GM12878 (cell line): ENCODE measurements around the gene NUMA1. TPM values are rescaled to one million over a fixed set of nuclear protein-coding genes. Genes with fewer than 3 reads are reported as not detected.

ENCODE experiments used
- SREBF1 ChIP-seq: IDR thresholded peaks from 2 replicates; pipeline ENCODE4 v1.6.1; 2012; ENCODE audit warnings: mild to moderate bottlenecking, low read length
- SRF ChIP-seq, 2 experiments: IDR thresholded peaks; 2 replicates each; pipeline ENCODE4 v1.6.1; 2011; ENCODE audit warnings: low read depth in 2 of 2, low read length in 2 of 2, mild to moderate bottlenecking in 1 of 2, moderate library complexity in 1 of 2
- USF1 ChIP-seq: IDR thresholded peaks from 2 replicates; pipeline ENCODE4 v1.6.1; 2011; ENCODE audit warnings: borderline replicate concordance, low read depth, mild to moderate bottlenecking, moderate library complexity, mixed read lengths, low read length; ENCODE audit not compliant: insufficient read depth; ENCODE audit errors: extremely low read length
- ZBTB33 ChIP-seq: fragments of 450-650 bp; IDR thresholded peaks from 2 replicates; pipeline ENCODE4 v1.6.1; 2017; ENCODE audit warnings: mild to moderate bottlenecking
- ZNF24 ChIP-seq: fragments of 450-650 bp; IDR thresholded peaks from 2 replicates; pipeline ENCODE4 v1.6.1; 2017; ENCODE audit warnings: antibody characterized with exemption, mild to moderate bottlenecking
- polyA plus RNA-seq, 11 experiments: library from polyadenylated mRNA; depleted of rRNA in 4 of 11; unstranded in 6 of 11; stranded (reverse) in 5 of 11; fragments of >200 nt; fragmentation: Nextera tagmentation in 4 of 11; fragmentation: Illumina TruSeq in 1 of 11; extraction: Ambion mirVana in 4 of 11; extraction: Trizol in 1 of 11; gene quantifications; 1 replicate in 1 of 11; 2 replicates in 10 of 11; pipeline versions ENCODE4 v1.2.1 to v1.2.3, GENCODE V29; 2011 to 2016; ENCODE audit warnings: inconsistent platforms in 2 of 11, missing spikeins in 2 of 11, low read depth in 1 of 11
- total RNA-seq, 4 experiments: library from RNA; depleted of rRNA in 3 of 4; stranded (reverse); fragments of >200 nt in 3 of 4; fragmentation: Illumina TruSeq in 1 of 4; extraction: Trizol in 1 of 4; gene quantifications; 2 replicates each; pipeline versions ENCODE4 v1.2.1 to v1.2.3, GENCODE V29; 2013 to 2021
- TF ChIP-seq, protein P1 (sequence below): fragments of 450-650 bp; formaldehyde crosslinking; IDR thresholded peaks from 2 replicates; pipeline ENCODE4 v1.4.0; 2022; ENCODE audit warnings: mild to moderate bottlenecking, moderate library complexity

The NUMA1 gene
- total and polyA plus RNA-seq, 10 of the 15 experiments (the other 5 are each of a cell fraction or from before 2014, with no cell fraction given) = 5.5 to 111 (median 61.0) TPM

DNA sequence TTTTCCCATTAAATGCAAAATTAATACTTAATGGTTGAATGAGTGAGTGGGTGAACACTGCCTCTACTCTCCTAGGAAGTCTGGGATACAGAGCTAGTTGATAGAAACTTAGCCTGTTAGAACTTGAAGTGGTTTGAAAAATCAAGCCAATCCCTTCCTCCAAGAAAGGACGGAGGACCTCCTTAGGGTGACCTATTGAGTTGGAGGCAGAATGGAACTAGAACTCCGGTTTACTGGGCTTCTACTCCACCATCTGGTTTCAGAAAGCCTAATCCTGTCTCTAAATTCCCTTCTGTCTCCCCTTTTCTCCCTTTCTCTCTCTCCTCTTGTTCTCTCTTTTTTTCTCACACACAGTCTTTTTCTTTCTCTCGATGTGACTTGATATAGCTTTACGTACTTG is 101.2 kb downstream of the NUMA1 start (continued):
- TF ChIP-seq, protein P1, sequence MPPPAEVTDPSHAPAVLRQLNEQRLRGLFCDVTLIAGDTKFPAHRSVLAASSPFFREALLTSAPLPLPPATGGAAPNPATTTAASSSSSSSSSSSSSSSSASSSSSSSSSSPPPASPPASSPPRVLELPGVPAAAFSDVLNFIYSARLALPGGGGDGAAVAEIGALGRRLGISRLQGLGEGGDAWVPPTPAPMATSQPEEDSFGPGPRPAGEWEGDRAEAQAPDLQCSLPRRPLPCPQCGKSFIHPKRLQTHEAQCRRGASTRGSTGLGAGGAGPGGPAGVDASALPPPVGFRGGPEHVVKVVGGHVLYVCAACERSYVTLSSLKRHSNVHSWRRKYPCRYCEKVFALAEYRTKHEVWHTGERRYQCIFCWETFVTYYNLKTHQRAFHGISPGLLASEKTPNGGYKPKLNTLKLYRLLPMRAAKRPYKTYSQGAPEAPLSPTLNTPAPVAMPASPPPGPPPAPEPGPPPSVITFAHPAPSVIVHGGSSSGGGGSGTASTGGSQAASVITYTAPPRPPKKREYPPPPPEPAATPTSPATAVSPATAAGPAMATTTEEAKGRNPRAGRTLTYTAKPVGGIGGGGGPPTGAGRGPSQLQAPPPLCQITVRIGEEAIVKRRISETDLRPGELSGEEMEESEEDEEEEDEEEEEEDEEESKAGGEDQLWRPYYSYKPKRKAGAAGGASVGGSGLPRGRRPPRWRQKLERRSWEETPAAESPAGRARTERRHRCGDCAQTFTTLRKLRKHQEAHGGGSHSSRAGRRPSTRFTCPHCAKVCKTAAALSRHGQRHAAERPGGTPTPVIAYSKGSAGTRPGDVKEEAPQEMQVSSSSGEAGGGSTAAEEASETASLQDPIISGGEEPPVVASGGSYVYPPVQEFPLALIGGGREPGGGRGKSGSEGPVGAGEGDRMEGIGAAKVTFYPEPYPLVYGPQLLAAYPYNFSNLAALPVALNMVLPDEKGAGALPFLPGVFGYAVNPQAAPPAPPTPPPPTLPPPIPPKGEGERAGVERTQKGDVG (CRISPR knock-in tag) = no peak
- no peak for TF ChIP-seq SRF (IDR thresholded peaks at IDR 0.05; ENCODE audit: low read depth in 2 of 2, low read length in 2 of 2)
- TF ChIP-seq USF1 = no peak
- TF ChIP-seq ZNF24 = no peak
- TF ChIP-seq ZBTB33 = no peak
- no peak for TF ChIP-seq SREBF1
- TF ChIP-seq, all 136 proteins: peak for 0
